NCI-H524 treated with DMSO at 0.1 percent for 48 hours (cell line): ENCODE measurements around the gene TUT1.

Source experiments
- DNase-seq: peaks from one replicate; lab custom pipeline; 2025; lab: John Stamatoyannopoulos, UW

Gene TUT1

GRCh38 chr11:62542111-62542745 lies 49.1 kb downstream of the TUT1 start:
- DNase-seq: no peak

GRCh38 chr11:62540804-62541701 lies 50.3 kb downstream of the TUT1 start:
- DNase-seq: no peak

GRCh38 chr11:62539238-62539925 lies 51.9 kb downstream of the TUT1 start:
- no peak for DNase-seq

- no peak for DNase-seq
These were observed 52.7 kb downstream of the TUT1 start for GRCh38 chr11:62538470-62539237.

- no peak for DNase-seq
These were observed 54.9 kb downstream of the TUT1 start for GRCh38 chr11:62536301-62536957.

- DNase-seq: no peak
These were observed 55.5 kb downstream of the TUT1 start for GRCh38 chr11:62535802-62536201.

- no peak for DNase-seq
These were observed 56.4 kb downstream of the TUT1 start for GRCh38 chr11:62534779-62535545.

- DNase-seq: no peak
These were observed 59.2 kb downstream of the TUT1 start for GRCh38 chr11:62532096-62532495.
